OCI-LY7 (cell line): ENCODE data around the gene RAB21. TPM values are rescaled to one million over a fixed set of nuclear protein-coding genes. Genes with fewer than 3 reads are reported as not detected.

Source experiments
- BruUV-seq: library from RNA; stranded (reverse); fragments of 400-500 nt; replicated peaks from 2 replicates; lab custom pipeline; 2021; lab: Mats Ljungman, UMichigan
- CTCF ChIA-PET: fragments of 300-600 bp; sonication (Branson Sonifier 250); formaldehyde crosslinking; loops from one replicate; lab custom pipeline; 2022; ENCODE audit warnings: antibody characterized with exemption; ENCODE audit not compliant: unreplicated experiment; lab: Charles Lee
- POLR2A ChIA-PET: fragments of 300-600 bp; sonication (Branson Sonifier 250); formaldehyde crosslinking; loops from one replicate; lab custom pipeline; 2022; ENCODE audit warnings: antibody characterized with exemption; lab: Charles Lee
- DNase-seq: peaks from one replicate; pipeline ENCODE4 v3.0.0-alpha.2; 2015; ENCODE audit warnings: low spot score
- H2AFZ ChIP-seq: fragments of 200-600 bp; sonication (generic), shearing (Covaris generic); 2 replicates; pipeline ENCODE4 v1.6.1; 2014; ENCODE audit warnings: mild to moderate bottlenecking, antibody characterized with exemption, low read length, moderate library complexity
- H3K27ac ChIP-seq: fragments of 200-600 bp; sonication (generic); 2 replicates; pipeline ENCODE4 v1.5.1; 2014; ENCODE audit warnings: mixed run types, low read depth, mild to moderate bottlenecking, moderate library complexity, low read length, inconsistent platforms; ENCODE audit not compliant: poor library complexity, severe bottlenecking
- H3K36me3 ChIP-seq: fragments of 200-600 bp; sonication (generic); 2 replicates; pipeline ENCODE4 v1.6.1; 2014; ENCODE audit warnings: mild to moderate bottlenecking, antibody characterized with exemption, low read length, moderate library complexity, mixed read lengths; ENCODE audit not compliant: insufficient read depth
- H3K4me1 ChIP-seq: fragments of 200-600 bp; sonication (generic); 2 replicates; pipeline ENCODE4 v1.5.1; 2014; ENCODE audit warnings: mild to moderate bottlenecking, low read length; ENCODE audit not compliant: insufficient read depth, poor library complexity, severe bottlenecking
- H3K4me2 ChIP-seq: fragments of 200-600 bp; sonication (generic); 2 replicates; pipeline ENCODE4 v1.6.1; 2014; ENCODE audit warnings: mild to moderate bottlenecking, low read length
- H3K4me3 ChIP-seq: fragments of 200-600 bp; sonication (generic); 2 replicates; pipeline ENCODE4 v1.5.1; 2014; ENCODE audit warnings: mild to moderate bottlenecking, low read depth, low read length; ENCODE audit not compliant: poor library complexity, severe bottlenecking
- H3K79me2 ChIP-seq: fragments of 200-600 bp; sonication (generic); 2 replicates; pipeline ENCODE4 v1.6.1; 2016; ENCODE audit warnings: low read depth, mild to moderate bottlenecking, low read length, moderate library complexity, mixed read lengths; ENCODE audit not compliant: insufficient read depth
- H3K9me2 ChIP-seq: fragments of 200-600 bp; sonication (generic); 2 replicates; pipeline ENCODE4 v1.6.1; 2016; ENCODE audit warnings: mild to moderate bottlenecking, low read length, mixed read lengths; ENCODE audit not compliant: insufficient read depth
- H3K9me3 ChIP-seq: fragments of 200-600 bp; sonication (generic); 2 replicates; pipeline ENCODE4 v1.6.1; 2014; ENCODE audit warnings: mild to moderate bottlenecking, mixed run types, low read length, mixed read lengths
- H4K20me1 ChIP-seq: fragments of 200-600 bp; sonication (generic); 2 replicates; pipeline ENCODE4 v1.6.1; 2014; ENCODE audit warnings: mild to moderate bottlenecking, antibody characterized with exemption, low read length, moderate library complexity, mixed read lengths; ENCODE audit not compliant: insufficient read depth
- CTCF ChIP-seq: fragments of 200-600 bp; sonication (generic); conservative IDR thresholded peaks from 2 replicates; pipeline ENCODE4 v1.5.1; 2014; ENCODE audit warnings: mild to moderate bottlenecking, antibody characterized with exemption, low read length, moderate library complexity, mixed read lengths
- EZH2phosphoT487 ChIP-seq: fragments of 200-600 bp; sonication (generic); IDR thresholded peaks from 2 replicates; pipeline ENCODE4 v1.6.1; 2018; ENCODE audit warnings: low read depth, borderline replicate concordance, mild to moderate bottlenecking, mixed run types, antibody characterized with exemption, low read length, moderate library complexity, mixed read lengths
- intact Hi-C: fragments of 100-400 bp; cut with micrococcal nuclease; formaldehyde crosslinking; loops from one replicate; pipeline ENCODE4 v1.10.0; 2022; ENCODE audit not compliant: unreplicated experiment
- total RNA-seq, 2 experiments: library from RNA; depleted of rRNA in 1 of 2; stranded (reverse); fragments of >200 nt in 1 of 2; shearing (Covaris generic) in 1 of 2; gene quantifications; 2 replicates each; pipeline ENCODE4 v1.2.3, GENCODE V29; 2014 to 2022

The RAB21 gene
- total RNA-seq, 2 experiments from 2014 or later = 18.2 to 46.6 TPM

DNA sequence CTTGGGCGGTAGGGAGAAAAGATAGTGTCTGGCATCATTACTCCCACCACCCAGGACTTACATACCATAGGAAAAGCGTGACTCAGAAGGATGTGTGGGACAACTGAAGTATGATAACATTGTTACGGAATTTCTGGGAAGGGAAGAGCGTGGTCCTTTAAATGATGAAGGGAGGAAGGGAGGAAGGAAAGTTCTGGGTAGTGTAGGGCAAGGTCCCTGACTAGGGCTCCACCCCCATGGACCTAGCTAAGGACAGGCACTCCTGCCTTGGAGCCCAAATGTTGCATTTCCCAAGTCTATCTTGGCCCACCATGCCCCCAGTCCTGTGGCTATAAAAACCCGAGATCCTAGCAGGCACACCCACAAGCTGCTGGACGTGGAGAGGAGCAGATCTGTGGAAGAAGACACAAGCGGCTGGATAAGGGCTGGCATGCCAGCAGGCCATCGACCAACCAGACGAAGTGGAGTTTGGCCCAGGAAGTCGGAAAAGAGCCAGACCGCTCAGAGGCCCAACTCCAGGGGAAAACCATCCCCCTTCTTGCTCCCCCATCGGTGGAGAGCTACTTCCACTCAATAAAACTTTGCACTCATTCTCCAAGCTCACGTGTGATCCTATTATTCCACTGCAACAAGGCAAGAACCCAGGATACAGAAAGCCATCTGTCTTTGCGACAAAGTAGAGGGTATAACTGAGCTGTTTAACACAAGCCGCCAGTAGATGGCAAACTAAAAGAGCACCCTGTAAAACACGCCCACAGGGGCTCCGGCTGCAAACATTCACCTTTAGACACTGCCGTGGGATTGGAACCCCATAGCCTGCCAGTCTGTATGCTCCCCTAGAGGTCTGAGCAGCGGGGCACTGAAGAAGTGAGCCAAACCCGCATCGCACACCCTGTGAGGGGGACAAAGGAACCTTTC is 23.0 kb upstream of the RAB21 start:
- Histone ChIP-seq H3K79me2 (no peaks in the 10 kb centered on the region), H3K27ac (no peak overlapping the region), H4K20me1 (no peaks in the 10 kb centered on the region), H2AFZ (peak overlapping the region; percentile 95), H3K4me1 (peaks cover 14% of the 10 kb centered on the region), H3K9me2 (no peaks in the 10 kb centered on the region), H3K4me3 (peak overlapping the region; percentile 16), H3K36me3 (no peaks in the 10 kb centered on the region), H3K4me2 (peak overlapping the region; percentile 71), H3K9me3 (no peaks in the 10 kb centered on the region)
- no TSS peak for BruUV-seq
- CTCF ChIA-PET = interaction anchor here (0.9 kb wide), 1 partner anchor 45 kb away, joined by 3 read pairs; no protein-coding TSS in a partner anchor
- intact Hi-C loops = loop anchor here (5.0 kb wide), 1 partner anchor 39 kb away; no protein-coding TSS in a partner anchor
- peak; percentile 80 for DNase-seq
- TF ChIP-seq EZH2phosphoT487 (no peak), CTCF (peak; percentile 77)
- POLR2A ChIA-PET = interaction anchor here (1.0 to 1.5 kb wide), 2 partner anchors 27 to 47 kb away, joined by 3 read pairs; no protein-coding TSS in a partner anchor

GRCh38 chr12:71732357-71732712 is 22.3 kb upstream of the RAB21 start:
- no peak for DNase-seq
- POLR2A ChIA-PET = interaction anchor here (1.0 to 1.5 kb wide), 2 partner anchors 28 to 48 kb away, joined by 3 read pairs; no protein-coding TSS in a partner anchor
- intact Hi-C loops = loop anchor here (5.0 kb wide), 1 partner anchor 40 kb away; no protein-coding TSS in a partner anchor
- Histone ChIP-seq H3K4me2 (peak overlapping the region; percentile 71), H3K27ac (no peak overlapping the region), H2AFZ (peak overlapping the region; percentile 95), H3K79me2 (no peaks in the 10 kb centered on the region), H3K9me3 (no peaks in the 10 kb centered on the region), H3K9me2 (no peaks in the 10 kb centered on the region), H3K4me3 (peak overlapping the region; percentile 16), H3K36me3 (no peaks in the 10 kb centered on the region), H3K4me1 (peaks cover 20% of the 10 kb centered on the region), H4K20me1 (no peaks in the 10 kb centered on the region)
- BruUV-seq = no TSS peak
- CTCF ChIA-PET = interaction anchor here (0.9 kb wide), 1 partner anchor 45 kb away, joined by 3 read pairs; no protein-coding TSS in a partner anchor
- no peak; the same call in 1 of the 2 replicates for TF ChIP-seq CTCF
- no peak for TF ChIP-seq EZH2phosphoT487
